HEK293 (cell line): Measurements from ENCODE around the gene ACTN4.

Experiments
- CTCF ChIA-PET: fragments of 350-600 bp; formaldehyde crosslinking; extraction: SDS; loops from one replicate; lab custom pipeline; 2021; ENCODE audit warnings: antibody characterized with exemption; lab: Yijun Ruan, JAX
- POLR2A ChIA-PET: fragments of 300-600 bp; formaldehyde crosslinking; extraction: SDS; loops from one replicate; lab custom pipeline; 2020; ENCODE audit warnings: antibody characterized with exemption, inconsistent platforms; lab: Yijun Ruan, JAX
- H3K27ac ChIP-seq: fragments of 200-500 bp; sonication (Bioruptor generic); 2 replicates; pipeline ENCODE4 v1.5.1; 2014; ENCODE audit warnings: low read depth, low read length, control low read depth, inconsistent platforms; ENCODE audit errors: extremely low read depth
- H3K36me3 ChIP-seq, 2 experiments: fragments of 200-500 bp in 1 of 2; sonication (Bioruptor generic) in 1 of 2; 1 replicate in 1 of 2; 2 replicates in 1 of 2; pipeline ENCODE4 v1.5.1; 2014 to 2017; ENCODE audit warnings: inconsistent platforms in 2 of 2, low read length in 2 of 2; ENCODE audit not compliant: control insufficient read depth in 2 of 2, insufficient read depth in 1 of 2
- H3K4me1 ChIP-seq: fragments of 200-500 bp; sonication (Bioruptor generic); 2 replicates; pipeline ENCODE4 v1.5.1; 2014; ENCODE audit warnings: mild to moderate bottlenecking, low read length, inconsistent platforms; ENCODE audit not compliant: control insufficient read depth, insufficient read depth
- H3K4me3 ChIP-seq: 2 replicates; pipeline ENCODE4 v1.5.1; 2011; ENCODE audit warnings: low read depth, mild to moderate bottlenecking, control low read depth, low read length, moderate library complexity
- H3K9me3 ChIP-seq: fragments of 200-500 bp; sonication (Bioruptor generic); 2 replicates; pipeline ENCODE4 v1.5.1; 2014; ENCODE audit warnings: low read depth, low read length, inconsistent platforms; ENCODE audit not compliant: control insufficient read depth, insufficient read depth
- FEZF1 ChIP-seq: fragments of 450-650 bp; formaldehyde crosslinking; IDR thresholded peaks from 2 replicates; pipeline ENCODE4 v1.5.1; 2016; ENCODE audit warnings: missing biosample characterization, missing genetic modification characterization
- HOXA7 ChIP-seq: sonication (generic); formaldehyde crosslinking; IDR thresholded peaks from 2 replicates; pipeline ENCODE4 v1.8.1; 2022; ENCODE audit warnings: missing genetic modification reagents, borderline replicate concordance
- KLF1 ChIP-seq: fragments of 450-650 bp; formaldehyde crosslinking; IDR thresholded peaks from 2 replicates; pipeline ENCODE4 v1.5.1; 2016; ENCODE audit warnings: missing biosample characterization, missing genetic modification characterization
- KLF16 ChIP-seq: fragments of 450-650 bp; formaldehyde crosslinking; IDR thresholded peaks from 2 replicates; pipeline ENCODE4 v1.5.1; 2017; ENCODE audit warnings: missing biosample characterization, missing genetic modification characterization
- KLF17 ChIP-seq: fragments of 450-650 bp; formaldehyde crosslinking; IDR thresholded peaks from 2 replicates; pipeline ENCODE4 v1.5.1; 2016; ENCODE audit warnings: missing biosample characterization, missing genetic modification characterization
- KLF8 ChIP-seq: fragments of 450-650 bp; formaldehyde crosslinking; IDR thresholded peaks from 2 replicates; pipeline ENCODE4 v1.5.1; 2016; ENCODE audit warnings: missing biosample characterization, missing genetic modification characterization
- OSR2 ChIP-seq: fragments of 450-650 bp; formaldehyde crosslinking; IDR thresholded peaks from 2 replicates; pipeline ENCODE4 v1.5.1; 2016; ENCODE audit warnings: missing biosample characterization, missing genetic modification characterization
- OVOL3 ChIP-seq: fragments of 450-650 bp; formaldehyde crosslinking; IDR thresholded peaks from 2 replicates; pipeline ENCODE4 v1.5.1; 2016; ENCODE audit warnings: missing biosample characterization, missing genetic modification characterization
- SP3 ChIP-seq: fragments of 450-650 bp; formaldehyde crosslinking; IDR thresholded peaks from 2 replicates; pipeline ENCODE4 v1.5.1; 2016; ENCODE audit warnings: missing biosample characterization, missing genetic modification characterization
- SP7 ChIP-seq: fragments of 450-650 bp; formaldehyde crosslinking; IDR thresholded peaks from 2 replicates; pipeline ENCODE4 v1.5.1; 2016; ENCODE audit warnings: missing biosample characterization, missing genetic modification characterization
- WT1 ChIP-seq: fragments of 450-650 bp; formaldehyde crosslinking; IDR thresholded peaks from 2 replicates; pipeline ENCODE4 v1.5.1; 2016; ENCODE audit warnings: missing biosample characterization, missing genetic modification characterization
- YY1 ChIP-seq: fragments of 450-650 bp; formaldehyde crosslinking; IDR thresholded peaks from 2 replicates; pipeline ENCODE4 v1.5.1; 2018; ENCODE audit warnings: missing biosample characterization, missing genetic modification characterization
- ZBTB21 ChIP-seq: fragments of 450-650 bp; formaldehyde crosslinking; IDR thresholded peaks from 2 replicates; pipeline ENCODE4 v1.5.1; 2017; ENCODE audit warnings: missing biosample characterization, missing genetic modification characterization
- ZBTB44 ChIP-seq: fragments of 450-650 bp; IDR thresholded peaks from 2 replicates; pipeline ENCODE4 v1.5.1; 2018; ENCODE audit warnings: missing biosample characterization, mild to moderate bottlenecking, missing genetic modification characterization
- ZBTB6 ChIP-seq: fragments of 450-650 bp; formaldehyde crosslinking; IDR thresholded peaks from 2 replicates; pipeline ENCODE4 v1.5.1; 2017; ENCODE audit warnings: missing biosample characterization, missing genetic modification characterization
- ZBTB8A ChIP-seq: fragments of 450-650 bp; formaldehyde crosslinking; IDR thresholded peaks from 2 replicates; pipeline ENCODE4 v1.5.1; 2016; ENCODE audit warnings: missing biosample characterization, missing genetic modification characterization
- ZNF175 ChIP-seq: fragments of 450-650 bp; formaldehyde crosslinking; IDR thresholded peaks from 2 replicates; pipeline ENCODE4 v1.5.1; 2016; ENCODE audit warnings: missing biosample characterization, missing genetic modification characterization
- ZNF302 ChIP-seq: fragments of 450-650 bp; formaldehyde crosslinking; IDR thresholded peaks from 2 replicates; pipeline ENCODE4 v1.5.1; 2016; ENCODE audit warnings: missing biosample characterization, missing genetic modification characterization, low read depth
- ZNF350 ChIP-seq: fragments of 450-650 bp; formaldehyde crosslinking; IDR thresholded peaks from 2 replicates; pipeline ENCODE4 v1.5.0; 2017; ENCODE audit warnings: missing biosample characterization, mild to moderate bottlenecking, missing genetic modification characterization
- ZNF391 ChIP-seq: fragments of 450-650 bp; formaldehyde crosslinking; IDR thresholded peaks from 2 replicates; pipeline ENCODE4 v1.5.1; 2016; ENCODE audit warnings: low read depth, missing biosample characterization, missing genetic modification characterization, borderline replicate concordance
- ZNF449 ChIP-seq: fragments of 450-650 bp; formaldehyde crosslinking; IDR thresholded peaks from 2 replicates; pipeline ENCODE4 v1.5.1; 2017; ENCODE audit warnings: missing biosample characterization, mild to moderate bottlenecking, missing genetic modification characterization, moderate library complexity
- ZNF555 ChIP-seq: fragments of 450-650 bp; formaldehyde crosslinking; conservative IDR thresholded peaks from 2 replicates; pipeline ENCODE4 v1.5.1; 2017; ENCODE audit warnings: missing biosample characterization, mild to moderate bottlenecking, missing genetic modification characterization, inconsistent platforms
- ZNF558 ChIP-seq: fragments of 450-650 bp; formaldehyde crosslinking; IDR thresholded peaks from 2 replicates; pipeline ENCODE4 v1.5.1; 2016; ENCODE audit warnings: missing biosample characterization, missing genetic modification characterization
- ZNF600 ChIP-seq: fragments of 450-650 bp; formaldehyde crosslinking; IDR thresholded peaks from 2 replicates; pipeline ENCODE4 v1.5.1; 2016; ENCODE audit warnings: missing biosample characterization, missing genetic modification characterization
- ZNF623 ChIP-seq: fragments of 450-650 bp; formaldehyde crosslinking; IDR thresholded peaks from 2 replicates; pipeline ENCODE4 v1.5.1; 2016; ENCODE audit warnings: missing biosample characterization, missing genetic modification characterization
- ZNF660 ChIP-seq: fragments of 450-650 bp; IDR thresholded peaks from 2 replicates; pipeline ENCODE4 v1.5.1; 2018; ENCODE audit warnings: missing biosample characterization, mild to moderate bottlenecking, missing genetic modification characterization
- ZNF670 ChIP-seq: fragments of 450-650 bp; formaldehyde crosslinking; IDR thresholded peaks from 2 replicates; pipeline ENCODE4 v1.5.1; 2016; ENCODE audit warnings: missing biosample characterization, missing genetic modification characterization, low read depth
- ZNF776 ChIP-seq: fragments of 450-650 bp; formaldehyde crosslinking; IDR thresholded peaks from 2 replicates; pipeline ENCODE4 v1.5.0; 2017; ENCODE audit warnings: missing biosample characterization, missing genetic modification characterization, borderline replicate concordance
- ZNF777 ChIP-seq: fragments of 450-650 bp; formaldehyde crosslinking; IDR thresholded peaks from 2 replicates; pipeline ENCODE4 v1.5.1; 2017; ENCODE audit warnings: missing biosample characterization, missing genetic modification characterization, borderline replicate concordance
- ZNF830 ChIP-seq: fragments of 450-650 bp; IDR thresholded peaks from 2 replicates; pipeline ENCODE4 v1.5.0; 2018; ENCODE audit warnings: missing biosample characterization, missing genetic modification characterization, low read depth, mild to moderate bottlenecking, moderate library complexity
- ZXDB ChIP-seq: fragments of 450-650 bp; formaldehyde crosslinking; IDR thresholded peaks from 2 replicates; pipeline ENCODE4 v1.5.1; 2016; ENCODE audit warnings: missing biosample characterization, missing genetic modification characterization

ACTN4 gene

GRCh38 chr19:38618590-38619360, 28.7 kb upstream of the ACTN4 start, which contains the start of gene EIF3K (continued):
- TF ChIP-seq SP3: peak; percentile 84
- peak; percentile 96 for TF ChIP-seq ZBTB21 (tag by site-specific recombination)
- peak; percentile 46; the same call in 1 of the 2 replicates for TF ChIP-seq YY1
- peak; percentile 69 for TF ChIP-seq OSR2 (tag by site-specific recombination)
- TF ChIP-seq ZBTB8A: no peak; the same call in 1 of the 2 replicates
- no peak for TF ChIP-seq ZNF175 (tag by site-specific recombination)
- TF ChIP-seq ZNF555 (tag by site-specific recombination): no peak
- TF ChIP-seq OVOL3: no peak; the same call in 1 of the 2 replicates
- TF ChIP-seq KLF16 (tag by site-specific recombination): peak; percentile 33; the same call in 1 of the 2 replicates
- peak; percentile 71 for TF ChIP-seq ZNF600 (tag by site-specific recombination)
- TF ChIP-seq KLF8 (tag by site-specific recombination): peak; percentile 50
- peak; percentile 26; the same call in 1 of the 2 replicates for TF ChIP-seq KLF1 (tag by site-specific recombination)
- no peak for TF ChIP-seq ZNF302 (tag by site-specific recombination)
- TF ChIP-seq ZNF660: peak; percentile 87

- peaks cover 16% of the 10 kb centered on the region for H3K4me1 ChIP-seq
- ChIA-PET CTCF (interaction anchor here (0.7 to 5.1 kb wide), 8 partner anchors 13 to 217 kb away, joined by 3 to 61 read pairs (median 6); partner anchors contain the start of gene FAM98C), POLR2A (interaction anchor here (0.5 to 4.4 kb wide), 48 partner anchors 8 to 1685 kb away, joined by 3 to 84 read pairs (median 6); partner anchors contain the start of genes ACTN4, ECH1, FAM98C and GGN)
- peak overlapping the region; percentile 94 for H3K27ac ChIP-seq
- H3K36me3 ChIP-seq: peaks cover 38 to 40% of the 10 kb centered on the region in 2 experiments
- H3K9me3 ChIP-seq: no peaks in the 10 kb centered on the region
- H3K4me3 ChIP-seq: peak overlapping the region; percentile 65
- TF ChIP-seq ZBTB44 (tag by site-specific recombination) (no peak), SP7 (tag by site-specific recombination) (0 out of 2 replicates have a peak, but pooled peaks have one; percentile 9), WT1 (tag by site-specific recombination) (no peak), ZNF776 (tag by site-specific recombination) (no peak), ZNF670 (tag by site-specific recombination) (no peak), ZNF830 (tag by site-specific recombination) (no peak), FEZF1 (tag by site-specific recombination) (no peak), ZXDB (tag by site-specific recombination) (no peak; the same call in 1 of the 2 replicates), ZNF391 (no peak), ZNF449 (tag by site-specific recombination) (no peak), ZNF175 (tag by site-specific recombination) (no peak), ZNF623 (tag by site-specific recombination) (no peak), KLF17 (tag by site-specific recombination) (no peak; the same call in 1 of the 2 replicates), ZBTB8A (no peak), ZNF777 (tag by site-specific recombination) (no peak), ZBTB6 (tag by site-specific recombination) (no peak), ZNF350 (tag by site-specific recombination) (no peak), ZNF558 (no peak), OSR2 (tag by site-specific recombination) (no peak), HOXA7 (CRISPR knock-in tag) (no peak)
Measured at GRCh38 chr19:38619361-38620174, 27.9 kb upstream of the ACTN4 start.
